Measurements from ENCODE around the gene MPDU1. TPM values are rescaled to one million over a fixed set of nuclear protein-coding genes. Genes with fewer than 3 reads are reported as not detected.

The MPDU1 gene
- total and polyA plus RNA-seq, 2 of the 13 experiments (the other 11 are each of a cell fraction or from before 2014, with no cell fraction given) = 112 to 167 TPM

DNA sequence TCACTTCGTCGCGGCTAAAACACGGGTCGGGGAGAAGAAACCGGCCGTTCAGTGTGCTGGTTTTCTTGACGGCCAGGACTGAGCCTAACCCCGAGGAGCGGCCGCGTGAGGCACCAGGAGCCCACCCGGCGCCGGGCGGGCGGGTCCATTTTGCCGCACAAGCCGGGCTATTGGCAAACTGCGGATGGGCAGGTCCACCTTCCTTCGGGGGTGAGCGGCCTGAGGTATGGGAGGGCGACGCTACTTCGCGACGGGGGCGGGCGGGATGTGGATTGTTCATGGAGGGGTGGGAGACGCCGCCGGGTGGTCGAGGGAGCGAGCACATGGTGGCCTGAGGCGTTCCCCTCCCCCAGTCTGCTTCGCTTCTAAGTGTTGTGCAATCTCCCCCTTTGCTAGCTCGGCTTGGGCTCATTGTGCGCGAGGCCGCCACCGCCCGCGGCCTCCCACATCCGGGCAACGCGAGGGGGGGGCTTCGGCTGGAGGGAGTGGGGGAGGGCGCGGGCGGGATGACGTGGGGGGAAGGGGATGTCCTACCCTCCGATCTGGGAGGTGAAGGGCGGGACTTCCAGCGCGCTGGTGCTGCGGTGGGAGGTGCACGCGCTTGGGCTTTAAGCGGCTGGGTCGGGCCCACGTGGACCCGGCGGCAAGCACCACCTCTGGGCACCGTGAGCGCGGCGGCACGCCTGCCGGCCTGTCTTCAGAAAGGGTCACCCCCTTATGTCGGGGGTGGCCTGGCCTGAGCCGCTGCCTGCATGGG lies 10.2 kb upstream of the MPDU1 start (continued):
- TF ChIP-seq PBX2 (CRISPR knock-in tag; IDR thresholded peaks at IDR 0.05) (no peak), ZNF570 (CRISPR knock-in tag; IDR thresholded peaks at IDR 0.05; ENCODE audit: borderline replicate concordance) (no peak), SIN3B (IDR thresholded peaks at IDR 0.05; ENCODE audit: low read length) (no peak), HHEX (CRISPR knock-in tag; IDR thresholded peaks at IDR 0.05) (no peak), SALL2 (CRISPR knock-in tag; IDR thresholded peaks at IDR 0.05) (no peak; the same call in 1 of the 2 replicates), MAF1 (CRISPR knock-in tag; IDR thresholded peaks at IDR 0.05; ENCODE audit: borderline replicate concordance) (peak; percentile 13; the same call in 1 of the 2 replicates), ZNF333 (CRISPR knock-in tag; IDR thresholded peaks at IDR 0.05; ENCODE audit: borderline replicate concordance) (no peak), PHF8 (CRISPR knock-in tag; IDR thresholded peaks at IDR 0.05) (peak; percentile 5), ZNF790 (CRISPR knock-in tag; IDR thresholded peaks at IDR 0.05; ENCODE audit: borderline replicate concordance) (no peak), GPN1 (CRISPR knock-in tag; IDR thresholded peaks at IDR 0.05; ENCODE audit: borderline replicate concordance) (no peak), ATF1 (CRISPR knock-in tag; IDR thresholded peaks at IDR 0.05) (no peak; the same call in 1 of the 2 replicates), ZNF781 (CRISPR knock-in tag; IDR thresholded peaks at IDR 0.05; ENCODE audit: borderline replicate concordance, not compliant biosample characterization) (no peak), CBX1 (IDR thresholded peaks at IDR 0.05; ENCODE audit: low read depth) (peak; percentile 44), REPIN1 (CRISPR knock-in tag; IDR thresholded peaks at IDR 0.05; ENCODE audit: borderline replicate concordance, low read depth) (peak; percentile 55), MIER3 (CRISPR knock-in tag; IDR thresholded peaks at IDR 0.05; ENCODE audit: borderline replicate concordance) (peak; percentile 62; the same call in 1 of the 2 replicates), ZNF761 (CRISPR knock-in tag; conservative IDR thresholded peaks at IDR 0.05) (no peak), ZNF256 (CRISPR knock-in tag; conservative IDR thresholded peaks at IDR 0.05) (no peak; the same call in 1 of the 2 replicates), ZSCAN30 (CRISPR knock-in tag; IDR thresholded peaks at IDR 0.05) (no peak; the same call in 1 of the 2 replicates), ZNF335 (CRISPR knock-in tag; IDR thresholded peaks at IDR 0.05) (no peak), CENPX (CRISPR knock-in tag; IDR thresholded peaks at IDR 0.05) (no peak), ZFP90 (CRISPR knock-in tag; IDR thresholded peaks at IDR 0.05; ENCODE audit: borderline replicate concordance) (0 out of 2 replicates have a peak, but pooled peaks have one; percentile 25), KDM5A (IDR thresholded peaks at IDR 0.05; ENCODE audit: borderline replicate concordance, low read length) (peak; percentile 67; the same call in 1 of the 2 replicates), SNAPC2 (CRISPR knock-in tag; IDR thresholded peaks at IDR 0.05) (no peak), POLR2G (IDR thresholded peaks at IDR 0.05; ENCODE audit: low read depth, low read length) (peak; percentile 44), TCF7 (IDR thresholded peaks at IDR 0.05; ENCODE audit: low read depth) (no peak), ZNF800 (CRISPR knock-in tag; IDR thresholded peaks at IDR 0.05) (no peak)
- TF ChIP-seq, protein P1, sequence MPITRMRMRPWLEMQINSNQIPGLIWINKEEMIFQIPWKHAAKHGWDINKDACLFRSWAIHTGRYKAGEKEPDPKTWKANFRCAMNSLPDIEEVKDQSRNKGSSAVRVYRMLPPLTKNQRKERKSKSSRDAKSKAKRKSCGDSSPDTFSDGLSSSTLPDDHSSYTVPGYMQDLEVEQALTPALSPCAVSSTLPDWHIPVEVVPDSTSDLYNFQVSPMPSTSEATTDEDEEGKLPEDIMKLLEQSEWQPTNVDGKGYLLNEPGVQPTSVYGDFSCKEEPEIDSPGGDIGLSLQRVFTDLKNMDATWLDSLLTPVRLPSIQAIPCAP (CRISPR knock-in tag; IDR thresholded peaks at IDR 0.05; ENCODE audit: low read depth) = no peak
- TF ChIP-seq, protein P2, sequence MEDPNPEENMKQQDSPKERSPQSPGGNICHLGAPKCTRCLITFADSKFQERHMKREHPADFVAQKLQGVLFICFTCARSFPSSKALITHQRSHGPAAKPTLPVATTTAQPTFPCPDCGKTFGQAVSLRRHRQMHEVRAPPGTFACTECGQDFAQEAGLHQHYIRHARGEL (CRISPR knock-in tag; IDR thresholded peaks at IDR 0.05) = no peak

Data from HepG2 (cell line).